ENCODE measurements around the gene SELENON.

SELENON gene

GRCh38 chr1:25807480-25808390 lies 7.7 kb downstream of the SELENON start:
- no peak for TF ChIP-seq CREB1 (IDR thresholded peaks at IDR 0.05; ENCODE audit: low read depth)
- TF ChIP-seq ZBTB7A (IDR thresholded peaks at IDR 0.05; ENCODE audit: low read depth): no peak
- no peak for TF ChIP-seq TEAD4 (IDR thresholded peaks at IDR 0.05)
- TF ChIP-seq TAF1 (IDR thresholded peaks at IDR 0.05; ENCODE audit: low read depth): no peak
- TF ChIP-seq NFIC (IDR thresholded peaks at IDR 0.05): no peak
- no peak for TF ChIP-seq FOXM1 (IDR thresholded peaks at IDR 0.05; ENCODE audit: borderline replicate concordance, low read depth)
- no peak for TF ChIP-seq CEBPB (IDR thresholded peaks at IDR 0.05)
- TF ChIP-seq TCF12 (IDR thresholded peaks at IDR 0.05; ENCODE audit: low read depth): no peak
- no peak for TF ChIP-seq EP300 (IDR thresholded peaks at IDR 0.05; ENCODE audit: borderline replicate concordance)

- no peak for TF ChIP-seq YY1 (IDR thresholded peaks at IDR 0.05; ENCODE audit: low read depth)
- no peak for TF ChIP-seq CREB1 (IDR thresholded peaks at IDR 0.05; ENCODE audit: low read depth)
Measured at GRCh38 chr1:25808481-25809244, 8.7 kb downstream of the SELENON start.

GRCh38 chr1:25809283-25809926 lies 9.4 kb downstream of the SELENON start:
- TF ChIP-seq NFIC (IDR thresholded peaks at IDR 0.05) (no peak), CEBPB (IDR thresholded peaks at IDR 0.05) (no peak), TAF1 (IDR thresholded peaks at IDR 0.05; ENCODE audit: low read depth) (no peak), CREB1 (IDR thresholded peaks at IDR 0.05; ENCODE audit: low read depth) (no peak), YY1 (IDR thresholded peaks at IDR 0.05; ENCODE audit: low read depth) (no peak), EP300 (IDR thresholded peaks at IDR 0.05; ENCODE audit: borderline replicate concordance) (no peak), TEAD4 (IDR thresholded peaks at IDR 0.05) (no peak), RAD21 (IDR thresholded peaks at IDR 0.05; ENCODE audit: low read depth) (no peak), TCF12 (IDR thresholded peaks at IDR 0.05; ENCODE audit: low read depth) (no peak), ZBTB7A (IDR thresholded peaks at IDR 0.05; ENCODE audit: low read depth) (no peak), FOXM1 (IDR thresholded peaks at IDR 0.05; ENCODE audit: borderline replicate concordance, low read depth) (no peak), EGR1 (IDR thresholded peaks at IDR 0.05) (no peak)
- TF ChIP-seq, protein P1, sequence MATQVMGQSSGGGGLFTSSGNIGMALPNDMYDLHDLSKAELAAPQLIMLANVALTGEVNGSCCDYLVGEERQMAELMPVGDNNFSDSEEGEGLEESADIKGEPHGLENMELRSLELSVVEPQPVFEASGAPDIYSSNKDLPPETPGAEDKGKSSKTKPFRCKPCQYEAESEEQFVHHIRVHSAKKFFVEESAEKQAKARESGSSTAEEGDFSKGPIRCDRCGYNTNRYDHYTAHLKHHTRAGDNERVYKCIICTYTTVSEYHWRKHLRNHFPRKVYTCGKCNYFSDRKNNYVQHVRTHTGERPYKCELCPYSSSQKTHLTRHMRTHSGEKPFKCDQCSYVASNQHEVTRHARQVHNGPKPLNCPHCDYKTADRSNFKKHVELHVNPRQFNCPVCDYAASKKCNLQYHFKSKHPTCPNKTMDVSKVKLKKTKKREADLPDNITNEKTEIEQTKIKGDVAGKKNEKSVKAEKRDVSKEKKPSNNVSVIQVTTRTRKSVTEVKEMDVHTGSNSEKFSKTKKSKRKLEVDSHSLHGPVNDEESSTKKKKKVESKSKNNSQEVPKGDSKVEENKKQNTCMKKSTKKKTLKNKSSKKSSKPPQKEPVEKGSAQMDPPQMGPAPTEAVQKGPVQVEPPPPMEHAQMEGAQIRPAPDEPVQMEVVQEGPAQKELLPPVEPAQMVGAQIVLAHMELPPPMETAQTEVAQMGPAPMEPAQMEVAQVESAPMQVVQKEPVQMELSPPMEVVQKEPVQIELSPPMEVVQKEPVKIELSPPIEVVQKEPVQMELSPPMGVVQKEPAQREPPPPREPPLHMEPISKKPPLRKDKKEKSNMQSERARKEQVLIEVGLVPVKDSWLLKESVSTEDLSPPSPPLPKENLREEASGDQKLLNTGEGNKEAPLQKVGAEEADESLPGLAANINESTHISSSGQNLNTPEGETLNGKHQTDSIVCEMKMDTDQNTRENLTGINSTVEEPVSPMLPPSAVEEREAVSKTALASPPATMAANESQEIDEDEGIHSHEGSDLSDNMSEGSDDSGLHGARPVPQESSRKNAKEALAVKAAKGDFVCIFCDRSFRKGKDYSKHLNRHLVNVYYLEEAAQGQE (IDR thresholded peaks at IDR 0.05; ENCODE audit: low read depth): no peak
- TF ChIP-seq, protein P2, sequence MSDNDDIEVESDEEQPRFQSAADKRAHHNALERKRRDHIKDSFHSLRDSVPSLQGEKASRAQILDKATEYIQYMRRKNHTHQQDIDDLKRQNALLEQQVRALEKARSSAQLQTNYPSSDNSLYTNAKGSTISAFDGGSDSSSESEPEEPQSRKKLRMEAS (IDR thresholded peaks at IDR 0.05): no peak
- TF ChIP-seq, protein P3, sequence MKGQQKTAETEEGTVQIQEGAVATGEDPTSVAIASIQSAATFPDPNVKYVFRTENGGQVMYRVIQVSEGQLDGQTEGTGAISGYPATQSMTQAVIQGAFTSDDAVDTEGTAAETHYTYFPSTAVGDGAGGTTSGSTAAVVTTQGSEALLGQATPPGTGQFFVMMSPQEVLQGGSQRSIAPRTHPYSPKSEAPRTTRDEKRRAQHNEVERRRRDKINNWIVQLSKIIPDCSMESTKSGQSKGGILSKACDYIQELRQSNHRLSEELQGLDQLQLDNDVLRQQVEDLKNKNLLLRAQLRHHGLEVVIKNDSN (IDR thresholded peaks at IDR 0.05): no peak

- no peak for TF ChIP-seq NFIC (IDR thresholded peaks at IDR 0.05)
- TF ChIP-seq RAD21 (IDR thresholded peaks at IDR 0.05; ENCODE audit: low read depth): no peak
- TF ChIP-seq TCF12 (IDR thresholded peaks at IDR 0.05; ENCODE audit: low read depth): no peak
- TF ChIP-seq, protein P2 (IDR thresholded peaks at IDR 0.05): no peak
- TF ChIP-seq, protein P1 (IDR thresholded peaks at IDR 0.05; ENCODE audit: low read depth): no peak
- TF ChIP-seq CREB1 (IDR thresholded peaks at IDR 0.05; ENCODE audit: low read depth): no peak
- no peak for TF ChIP-seq TAF1 (IDR thresholded peaks at IDR 0.05; ENCODE audit: low read depth)
- TF ChIP-seq CEBPB (IDR thresholded peaks at IDR 0.05): no peak
- TF ChIP-seq ZBTB7A (IDR thresholded peaks at IDR 0.05; ENCODE audit: low read depth): no peak
- TF ChIP-seq EGR1 (IDR thresholded peaks at IDR 0.05): no peak
Measured at GRCh38 chr1:25809929-25810328, 9.9 kb downstream of the SELENON start.
